ENCODE measurements around the gene IFTAP.

Gene IFTAP

DNA sequence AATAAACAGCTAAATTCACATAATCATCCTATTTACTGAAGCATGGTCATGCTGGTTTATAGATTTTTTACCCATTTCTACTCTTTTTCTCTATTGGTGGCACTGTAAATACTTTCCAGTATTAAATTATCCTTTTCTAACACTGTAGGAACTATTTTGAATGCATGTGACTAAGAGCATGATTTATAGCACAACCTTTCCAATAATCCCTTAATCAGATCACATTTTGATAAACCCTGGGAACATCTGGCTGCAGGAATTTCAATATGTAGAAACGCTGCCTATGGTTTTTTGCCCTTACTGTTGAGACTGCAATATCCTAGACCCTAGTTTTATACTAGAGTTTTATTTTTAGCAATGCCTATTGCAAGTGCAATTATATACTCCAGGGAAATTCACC lies 15.8 kb upstream of the IFTAP start:
- no peaks in the 10 kb centered on the region for H3K4me1 Mint-ChIP-seq (ENCODE audit: low read depth)

DNA sequence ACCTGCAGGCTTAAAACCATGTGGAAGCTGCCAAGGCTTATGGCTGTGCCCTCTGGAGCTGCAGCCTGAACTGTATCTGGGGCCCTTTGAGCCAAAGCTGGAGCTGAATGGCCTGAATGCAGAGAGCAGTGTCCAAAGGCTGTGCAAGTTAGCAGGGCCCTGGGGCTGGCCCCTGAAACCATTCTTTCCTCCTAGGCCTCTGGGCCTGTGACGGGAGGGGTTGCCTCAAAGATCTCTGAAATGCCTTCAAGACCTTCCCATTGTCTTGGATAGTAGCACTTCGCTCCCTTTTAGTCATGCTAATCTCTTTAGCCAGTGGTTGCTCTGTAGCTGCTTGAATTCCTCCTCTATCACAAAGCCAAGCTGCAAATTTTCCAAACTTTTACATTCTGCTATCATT lies 12.8 kb upstream of the IFTAP start:
- Mint-ChIP-seq H3K27ac (no peak overlapping the region), H3K27me3 (ENCODE audit: low read depth) (peaks cover 5% of the 10 kb centered on the region), H3K4me1 (ENCODE audit: low read depth) (no peaks in the 10 kb centered on the region), H3K4me3 (no peak overlapping the region), H3K9me3 (no peaks in the 10 kb centered on the region), H3K36me3 (ENCODE audit: low read depth) (no peaks in the 10 kb centered on the region)

More for the DNA sequence above, 15.8 kb upstream of the IFTAP start:
- H3K27ac Mint-ChIP-seq: no peak overlapping the region
- no peak overlapping the region for H3K4me3 Mint-ChIP-seq
- H3K36me3 Mint-ChIP-seq (ENCODE audit: low read depth): no peaks in the 10 kb centered on the region
- H3K27me3 Mint-ChIP-seq (ENCODE audit: low read depth): peaks cover 4% of the 10 kb centered on the region
- H3K9me3 Mint-ChIP-seq: no peaks in the 10 kb centered on the region

DNA sequence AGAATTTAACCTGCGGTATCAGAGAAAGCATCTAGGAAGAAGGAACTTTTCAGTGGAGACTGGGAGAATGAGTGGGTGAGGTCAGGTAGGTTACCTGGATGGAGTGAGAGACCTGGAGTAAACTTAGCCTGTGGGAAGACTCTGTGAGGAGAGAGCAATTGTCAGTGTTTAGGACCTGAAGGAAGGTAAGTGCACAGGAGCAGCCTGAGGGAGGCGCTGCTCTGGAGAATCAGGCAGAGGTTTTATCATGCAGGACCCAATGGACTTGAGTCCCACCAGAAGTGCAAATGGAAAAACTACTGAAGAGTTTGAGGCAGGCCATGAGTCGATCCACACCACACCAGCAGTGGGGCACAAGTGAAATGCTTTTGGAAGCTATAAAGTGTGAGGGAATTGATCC lies 10.6 kb upstream of the IFTAP start:
- H3K9me3 Mint-ChIP-seq: no peaks in the 10 kb centered on the region
- H3K4me3 Mint-ChIP-seq: no peak overlapping the region
- H3K4me1 Mint-ChIP-seq (ENCODE audit: low read depth): no peaks in the 10 kb centered on the region
- H3K27ac Mint-ChIP-seq: no peak overlapping the region
- H3K27me3 Mint-ChIP-seq (ENCODE audit: low read depth): peaks cover 12% of the 10 kb centered on the region
- H3K36me3 Mint-ChIP-seq (ENCODE audit: low read depth): no peaks in the 10 kb centered on the region

DNA sequence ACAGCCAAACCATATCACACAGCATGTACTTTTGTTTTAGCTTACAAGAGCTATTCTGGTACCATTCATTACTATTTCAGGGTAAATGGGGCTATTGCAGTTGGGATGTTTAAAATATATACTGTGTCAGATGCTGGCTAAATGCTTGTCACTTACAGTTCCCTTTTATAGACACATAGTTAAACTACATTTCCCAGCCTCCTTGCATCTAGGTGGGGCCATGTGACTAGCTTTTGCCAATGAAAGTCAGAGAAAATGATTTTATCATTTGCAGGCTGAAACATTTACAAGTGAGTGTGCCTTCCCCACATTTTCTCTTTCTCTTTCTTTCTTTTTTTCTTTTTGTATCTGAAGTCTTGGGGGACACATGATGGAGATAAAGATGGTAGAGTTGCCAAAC lies 7.8 kb upstream of the IFTAP start:
- Mint-ChIP-seq H3K36me3 (ENCODE audit: low read depth) (no peaks in the 10 kb centered on the region), H3K9me3 (no peaks in the 10 kb centered on the region), H3K4me3 (no peak overlapping the region), H3K27ac (no peak overlapping the region), H3K4me1 (ENCODE audit: low read depth) (no peaks in the 10 kb centered on the region), H3K27me3 (ENCODE audit: low read depth) (peaks cover 26% of the 10 kb centered on the region)

DNA sequence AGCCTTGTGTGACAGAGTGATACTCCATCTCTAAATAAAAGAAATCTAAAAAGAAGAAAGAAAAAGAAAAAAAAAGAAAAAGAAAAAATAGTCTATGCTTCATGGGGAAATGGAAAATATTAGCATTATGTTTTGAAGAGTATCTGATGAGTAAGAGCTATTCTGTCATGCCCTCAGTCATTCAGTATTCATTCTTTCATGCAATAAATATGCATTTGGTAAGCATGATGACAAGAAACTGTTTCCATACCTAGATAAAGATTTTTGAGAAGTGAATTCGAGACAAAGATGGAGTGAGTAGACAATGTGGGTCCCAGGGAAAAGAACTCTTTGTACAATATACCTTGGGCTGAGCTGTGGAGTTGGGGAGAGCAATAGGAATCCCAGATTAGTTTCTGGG lies 6.2 kb upstream of the IFTAP start:
- no peak overlapping the region for H3K27ac Mint-ChIP-seq
- no peaks in the 10 kb centered on the region for H3K4me1 Mint-ChIP-seq (ENCODE audit: low read depth)
- H3K4me3 Mint-ChIP-seq: no peak overlapping the region
- peaks cover 36% of the 10 kb centered on the region for H3K27me3 Mint-ChIP-seq (ENCODE audit: low read depth)
- H3K9me3 Mint-ChIP-seq: no peaks in the 10 kb centered on the region
- H3K36me3 Mint-ChIP-seq (ENCODE audit: low read depth): no peaks in the 10 kb centered on the region

DNA sequence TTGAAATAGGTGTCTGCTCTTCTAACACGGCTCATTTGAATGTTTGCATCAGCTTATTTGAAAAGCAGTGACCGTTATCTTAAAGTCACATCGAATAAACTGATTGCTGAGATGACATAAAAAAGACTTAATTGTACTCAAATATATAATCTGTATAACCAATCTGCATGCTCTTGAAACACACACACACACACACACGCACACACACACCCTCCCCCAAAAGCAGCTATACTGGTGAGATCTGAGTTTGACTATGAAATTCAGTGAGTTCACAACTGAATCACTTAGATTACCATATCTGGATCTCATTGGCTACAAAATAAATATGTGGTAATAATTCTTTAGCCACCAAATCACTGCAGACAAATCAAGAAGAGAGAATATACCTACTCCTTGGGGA lies 3.8 kb upstream of the IFTAP start:
- H3K9me3 Mint-ChIP-seq: no peaks in the 10 kb centered on the region
- no peaks in the 10 kb centered on the region for H3K36me3 Mint-ChIP-seq (ENCODE audit: low read depth)
- H3K27me3 Mint-ChIP-seq (ENCODE audit: low read depth): peaks cover 57% of the 10 kb centered on the region
- no peak overlapping the region for H3K27ac Mint-ChIP-seq
- H3K4me1 Mint-ChIP-seq (ENCODE audit: low read depth): peaks cover 8% of the 10 kb centered on the region
- H3K4me3 Mint-ChIP-seq: no peak overlapping the region

DNA sequence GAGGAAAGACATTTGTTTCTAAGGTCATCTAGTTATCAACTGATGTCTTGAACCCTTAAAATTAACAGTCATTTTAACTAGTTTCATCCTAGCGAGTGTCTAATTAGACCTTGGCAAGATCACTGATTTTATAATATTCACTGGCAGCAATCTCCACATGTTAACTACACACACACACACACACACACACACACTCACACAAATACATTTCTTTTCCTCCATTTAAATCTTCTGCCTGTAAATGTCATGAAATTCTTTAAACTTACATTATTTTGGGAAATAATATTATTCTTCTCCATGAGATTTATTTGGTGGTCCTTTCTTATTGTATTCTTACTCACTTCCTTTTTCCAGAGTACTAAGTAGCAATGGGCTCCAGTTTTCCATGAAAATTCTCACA lies 2.9 kb upstream of the IFTAP start:
- peaks cover 55% of the 10 kb centered on the region for H3K27me3 Mint-ChIP-seq (ENCODE audit: low read depth)
- no peaks in the 10 kb centered on the region for H3K36me3 Mint-ChIP-seq (ENCODE audit: low read depth)
- H3K9me3 Mint-ChIP-seq: no peaks in the 10 kb centered on the region
- H3K27ac Mint-ChIP-seq: no peak overlapping the region
- no peak overlapping the region for H3K4me3 Mint-ChIP-seq
- H3K4me1 Mint-ChIP-seq (ENCODE audit: low read depth): peaks cover 8% of the 10 kb centered on the region

DNA sequence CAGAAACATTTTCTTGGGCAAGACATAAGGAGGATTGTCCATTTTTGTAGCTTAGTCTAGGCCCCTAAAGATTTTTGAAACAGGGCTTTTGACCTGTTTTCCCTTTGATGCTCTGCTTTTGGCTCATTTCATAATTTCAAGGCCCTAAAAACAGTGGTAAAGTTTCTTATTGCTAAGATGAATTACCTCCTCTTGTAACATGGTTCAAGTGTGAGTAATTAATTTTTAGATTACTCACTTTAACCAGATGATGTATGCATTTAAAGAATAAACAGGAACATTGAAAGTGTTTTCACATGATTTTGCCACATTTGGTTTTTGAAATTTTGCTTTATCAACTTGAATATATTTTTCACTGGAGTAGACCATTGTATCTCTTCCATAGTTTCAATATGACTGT lies 2.6 kb downstream of the IFTAP start:
- peaks cover 8% of the 10 kb centered on the region for H3K4me1 Mint-ChIP-seq (ENCODE audit: low read depth)
- no peaks in the 10 kb centered on the region for H3K36me3 Mint-ChIP-seq (ENCODE audit: low read depth)
- H3K27me3 Mint-ChIP-seq (ENCODE audit: low read depth): peaks cover 40% of the 10 kb centered on the region
- no peak overlapping the region for H3K27ac Mint-ChIP-seq
- no peak overlapping the region for H3K4me3 Mint-ChIP-seq
- no peaks in the 10 kb centered on the region for H3K9me3 Mint-ChIP-seq

DNA sequence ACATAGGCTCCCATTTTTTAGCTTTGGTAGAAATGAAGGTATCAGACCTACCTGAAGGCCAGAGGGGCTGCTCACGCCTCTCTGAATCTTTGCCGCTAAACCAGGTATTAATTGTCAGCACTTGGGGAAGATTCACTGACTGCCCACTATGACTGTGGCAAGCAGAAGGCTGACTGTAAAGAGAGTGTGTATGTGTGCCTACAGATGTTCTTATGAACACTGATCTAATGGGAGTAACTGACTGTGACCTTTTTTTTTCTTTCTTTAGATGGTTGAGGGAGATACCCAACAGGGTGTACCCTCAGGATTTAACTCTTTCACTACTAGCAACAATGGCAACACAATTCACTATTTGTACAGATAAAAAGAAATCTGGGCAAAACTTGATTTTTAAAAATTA lies 3.7 kb downstream of the IFTAP start, which contains the start of gene RAG2:
TSS of gene RAG2 (minus strand) at position 186 of the 400 bp plus-strand sequence. CDS start 4,068 bp downstream, outside the sequence.
- no peak within 1 kb of the TSS for H3K27ac Mint-ChIP-seq
- no peaks in the 10 kb centered on the region for H3K9me3 Mint-ChIP-seq
- no peak within 1 kb of the TSS for H3K4me3 Mint-ChIP-seq
- H3K36me3 Mint-ChIP-seq (ENCODE audit: low read depth): no peaks in the 10 kb centered on the region
- peaks cover 44% of the 10 kb centered on the region for H3K27me3 Mint-ChIP-seq (ENCODE audit: low read depth)
- H3K4me1 Mint-ChIP-seq (ENCODE audit: low read depth): peaks cover 8% of the 10 kb centered on the region

DNA sequence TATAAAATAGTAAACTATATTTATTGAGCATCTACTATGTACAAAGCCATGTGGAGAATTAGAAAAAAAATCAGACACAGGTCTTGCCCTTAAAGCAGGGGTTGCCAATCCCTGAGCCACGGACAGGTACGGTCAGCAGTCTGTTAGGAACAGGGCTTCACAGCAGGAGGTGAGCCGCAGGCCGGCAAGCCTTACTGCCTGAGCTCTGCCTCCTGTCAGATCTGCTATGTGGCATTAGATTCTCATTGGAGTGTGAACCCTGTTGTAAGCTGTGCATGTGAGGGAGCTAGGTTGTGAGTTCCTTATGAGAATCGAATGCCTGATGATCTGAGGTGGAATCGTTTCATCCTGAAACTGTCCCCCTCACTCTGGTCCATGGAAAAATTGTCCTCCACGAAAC lies 5.9 kb downstream of the IFTAP start:
- peaks cover 30% of the 10 kb centered on the region for H3K27me3 Mint-ChIP-seq (ENCODE audit: low read depth)
- H3K4me3 Mint-ChIP-seq: no peak overlapping the region
- H3K27ac Mint-ChIP-seq: no peak overlapping the region
- no peaks in the 10 kb centered on the region for H3K36me3 Mint-ChIP-seq (ENCODE audit: low read depth)
- H3K9me3 Mint-ChIP-seq: no peaks in the 10 kb centered on the region
- no peaks in the 10 kb centered on the region for H3K4me1 Mint-ChIP-seq (ENCODE audit: low read depth)

DNA sequence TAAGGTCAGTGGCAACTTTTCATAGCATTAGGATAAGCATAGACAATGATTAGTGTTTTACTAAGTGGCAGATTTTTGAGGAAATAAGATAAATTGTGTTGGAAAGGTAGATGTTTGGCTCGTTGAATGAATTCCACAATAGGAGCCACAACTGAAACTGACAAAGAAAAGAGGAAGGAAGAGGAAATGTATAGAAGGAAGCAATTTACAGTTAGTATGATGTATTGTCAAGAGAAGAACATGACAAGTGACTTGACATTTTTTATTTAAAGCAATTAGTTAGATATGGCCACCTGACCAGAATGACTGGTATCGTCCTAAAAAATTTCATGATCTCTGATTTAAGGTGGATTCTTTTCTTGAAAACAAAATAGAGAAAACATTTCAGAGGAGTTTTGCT lies 6.9 kb downstream of the IFTAP start:
- no peak overlapping the region for H3K27ac Mint-ChIP-seq
- H3K9me3 Mint-ChIP-seq: no peaks in the 10 kb centered on the region
- peaks cover 26% of the 10 kb centered on the region for H3K27me3 Mint-ChIP-seq (ENCODE audit: low read depth)
- peaks cover 1% of the 10 kb centered on the region for H3K4me1 Mint-ChIP-seq (ENCODE audit: low read depth)
- H3K36me3 Mint-ChIP-seq (ENCODE audit: low read depth): no peaks in the 10 kb centered on the region
- H3K4me3 Mint-ChIP-seq: no peak overlapping the region

DNA sequence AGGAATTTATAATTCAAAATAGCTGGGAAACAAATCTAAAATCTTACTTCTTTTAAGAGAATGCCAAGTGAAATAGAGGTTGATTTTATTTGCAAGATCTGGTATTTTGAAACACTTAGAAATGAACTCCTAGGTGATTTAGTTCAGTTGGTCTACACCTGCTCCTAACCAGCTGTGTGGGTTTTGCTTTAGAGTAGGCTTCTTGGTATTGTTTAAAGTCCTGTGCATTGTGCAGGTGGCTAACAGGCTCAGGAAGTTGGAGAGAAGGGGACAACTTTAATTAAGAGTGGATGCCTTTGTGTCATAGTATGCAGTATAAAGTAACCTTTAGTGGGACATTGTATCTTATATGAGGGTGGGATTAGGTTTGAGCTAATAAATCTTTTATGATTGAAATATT lies 7.8 kb downstream of the IFTAP start:
- Mint-ChIP-seq H3K27ac (no peak overlapping the region), H3K9me3 (no peaks in the 10 kb centered on the region), H3K27me3 (ENCODE audit: low read depth) (peaks cover 26% of the 10 kb centered on the region), H3K4me3 (no peak overlapping the region), H3K4me1 (ENCODE audit: low read depth) (peaks cover 1% of the 10 kb centered on the region), H3K36me3 (ENCODE audit: low read depth) (no peaks in the 10 kb centered on the region)

DNA sequence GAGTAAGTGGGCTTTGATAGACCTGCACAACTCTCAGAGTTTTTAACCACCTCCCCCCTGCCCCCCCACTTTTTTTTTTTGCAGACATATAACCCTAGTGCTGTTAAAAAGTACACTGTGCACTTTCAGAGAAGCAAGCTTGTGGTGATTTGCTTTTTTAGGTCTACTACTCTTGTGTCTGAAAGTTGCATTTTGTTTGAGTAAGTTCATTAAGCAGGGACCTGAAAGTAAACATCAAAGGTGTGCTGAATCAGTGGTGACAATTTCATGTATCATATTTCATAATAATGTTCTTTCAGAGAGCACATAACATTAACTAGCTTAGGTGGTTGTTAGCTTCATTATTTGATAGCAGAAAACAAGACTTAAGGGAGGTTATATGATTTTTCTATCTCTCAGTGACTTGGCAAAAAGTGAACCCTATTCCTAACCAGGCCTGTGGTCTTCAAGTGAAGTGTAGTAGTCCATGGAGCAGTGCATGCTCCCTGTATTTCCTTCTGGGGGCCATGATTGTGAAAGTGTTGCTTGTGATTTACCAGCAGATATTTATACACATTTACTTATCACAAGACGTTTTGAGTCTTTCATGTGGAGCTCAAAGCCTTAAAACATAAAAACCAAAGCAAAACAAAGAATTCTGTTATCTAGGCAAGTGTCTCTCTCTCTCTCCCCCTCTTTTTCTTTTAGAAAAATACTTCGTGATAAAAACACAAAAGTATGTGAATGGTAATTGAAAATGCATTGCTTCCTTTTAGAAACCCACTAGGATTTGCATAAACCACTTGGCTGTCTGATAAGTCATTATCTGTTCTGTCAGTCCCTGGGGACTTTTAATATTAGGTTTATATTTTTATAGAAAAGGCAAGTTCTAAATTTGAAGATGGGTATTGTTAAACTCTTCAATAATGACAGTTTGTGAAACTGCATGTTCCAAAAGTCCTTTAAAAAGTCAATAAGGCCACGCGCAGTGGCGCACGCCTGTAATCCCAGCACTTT lies 11.2 kb downstream of the IFTAP start:
- H3K27me3 Mint-ChIP-seq (ENCODE audit: low read depth): peaks cover 29% of the 10 kb centered on the region
- no peak overlapping the region for H3K4me3 Mint-ChIP-seq
- no peaks in the 10 kb centered on the region for H3K9me3 Mint-ChIP-seq
- H3K27ac Mint-ChIP-seq: no peak overlapping the region
- H3K4me1 Mint-ChIP-seq (ENCODE audit: low read depth): peaks cover 1% of the 10 kb centered on the region
- H3K36me3 Mint-ChIP-seq (ENCODE audit: low read depth): no peaks in the 10 kb centered on the region

DNA sequence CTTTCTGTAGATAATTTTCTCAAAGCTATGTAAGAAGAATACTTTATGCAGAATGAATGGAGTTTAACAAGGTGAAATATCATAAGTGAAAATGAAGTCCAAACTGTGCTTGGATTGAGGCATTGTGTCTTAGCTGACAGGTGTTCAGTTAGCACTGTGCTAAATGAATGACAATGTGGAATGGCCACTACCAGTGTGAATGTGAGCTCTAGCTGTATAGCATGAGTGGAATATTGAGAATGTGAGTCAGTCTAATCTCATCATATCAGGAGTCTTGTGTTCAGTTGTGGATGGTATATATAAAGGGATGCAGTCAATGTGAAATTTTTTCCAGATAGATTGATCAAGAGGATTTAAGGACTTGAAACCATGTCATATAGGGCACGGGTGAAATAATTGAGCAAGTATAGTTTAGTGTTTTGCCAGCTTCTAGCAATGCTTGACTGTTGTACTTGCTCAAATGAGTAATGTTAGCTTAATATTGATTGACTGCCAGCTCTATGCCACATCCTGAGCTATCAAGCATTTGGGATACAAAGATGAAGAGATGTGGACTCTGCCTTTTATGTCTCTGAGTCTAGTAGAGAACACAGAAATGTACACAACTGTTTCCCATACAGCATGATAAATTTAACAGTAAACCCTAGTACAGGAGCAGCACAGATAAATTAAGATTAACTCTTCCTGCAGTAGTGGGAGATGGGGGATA lies 14.3 kb downstream of the IFTAP start:
- H3K4me1 Mint-ChIP-seq (ENCODE audit: low read depth): peaks cover 1% of the 10 kb centered on the region
- H3K27me3 Mint-ChIP-seq (ENCODE audit: low read depth): peaks cover 11% of the 10 kb centered on the region
- H3K4me3 Mint-ChIP-seq: no peak overlapping the region
- no peaks in the 10 kb centered on the region for H3K9me3 Mint-ChIP-seq
- no peak overlapping the region for H3K27ac Mint-ChIP-seq
- no peaks in the 10 kb centered on the region for H3K36me3 Mint-ChIP-seq (ENCODE audit: low read depth)

DNA sequence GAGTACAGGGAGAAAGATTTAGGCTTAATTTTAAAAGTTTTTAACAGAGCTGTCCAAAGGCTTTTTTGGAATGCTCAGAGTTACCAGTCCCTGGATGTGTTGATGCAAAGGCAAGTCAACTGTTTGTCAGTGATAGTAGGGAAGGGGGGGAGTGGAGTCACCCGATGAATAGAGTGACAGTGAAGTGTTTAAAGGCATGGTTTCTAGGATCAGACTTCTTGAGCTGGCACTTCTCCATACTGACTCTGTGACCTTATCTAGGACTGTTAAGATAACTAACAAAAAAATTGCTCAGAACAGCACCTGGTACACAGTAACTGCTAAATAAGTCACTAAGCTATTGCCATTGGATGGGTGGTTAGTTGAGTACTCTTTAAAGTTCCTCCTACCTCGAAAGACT lies 15.1 kb downstream of the IFTAP start:
- H3K27me3 Mint-ChIP-seq (ENCODE audit: low read depth): peaks cover 7% of the 10 kb centered on the region
- H3K4me3 Mint-ChIP-seq: no peak overlapping the region
- H3K27ac Mint-ChIP-seq: no peak overlapping the region
- H3K4me1 Mint-ChIP-seq (ENCODE audit: low read depth): peaks cover 1% of the 10 kb centered on the region
- H3K9me3 Mint-ChIP-seq: no peaks in the 10 kb centered on the region
- H3K36me3 Mint-ChIP-seq (ENCODE audit: low read depth): no peaks in the 10 kb centered on the region
